Keratinocyte (primary cell): ENCODE data around the gene KNCN. TPM values are rescaled to one million over a fixed set of nuclear protein-coding genes. Genes with fewer than 3 reads are reported as not detected.

Experiments
- DNase-seq: peaks from one replicate; pipeline ENCODE4 v3.0.0-alpha.2; 2011; ENCODE audit warnings: low read depth, missing footprints, low spot score
- FAIRE-seq: peaks from 2 replicates; lab custom pipeline; 2011; peaks lifted over from hg19 to GRCh38; lab: Jason Lieb, UNC
- H2AFZ ChIP-seq: 2 replicates; pipeline ENCODE4 v1.6.0; 2012; ENCODE audit warnings: low read length, control low read depth, inconsistent platforms; ENCODE audit not compliant: control insufficient read depth
- H3K27ac ChIP-seq: 2 replicates; pipeline ENCODE4 v1.5.1; 2011; ENCODE audit warnings: low read length; ENCODE audit not compliant: control insufficient read depth, insufficient read depth
- H3K27me3 ChIP-seq: 3 replicates; pipeline ENCODE4 v1.6.0; 2011; ENCODE audit warnings: low read length; ENCODE audit not compliant: control insufficient read depth, insufficient read depth; ENCODE audit errors: extremely low read depth
- H3K36me3 ChIP-seq, 2 experiments: 2 replicates in 1 of 2; 3 replicates in 1 of 2; pipeline ENCODE4 v1.5.1; 2011; ENCODE audit warnings: low read length in 2 of 2, mild to moderate bottlenecking in 1 of 2; ENCODE audit not compliant: control insufficient read depth in 2 of 2, insufficient read depth in 2 of 2; ENCODE audit errors: extremely low read depth in 1 of 2
- H3K4me1 ChIP-seq: 3 replicates; pipeline ENCODE4 v1.5.1; 2011; ENCODE audit warnings: low read length; ENCODE audit not compliant: control insufficient read depth, insufficient read depth; ENCODE audit errors: extremely low read depth
- H3K4me2 ChIP-seq: 3 replicates; pipeline ENCODE4 v1.6.0; 2011; ENCODE audit warnings: low read depth, low read length; ENCODE audit not compliant: control insufficient read depth, insufficient read depth; ENCODE audit errors: extremely low read depth
- H3K4me3 ChIP-seq, 3 experiments: fragments of 200-600 bp in 1 of 3; sonication (generic) in 1 of 3; 2 replicates in 2 of 3; 3 replicates in 1 of 3; pipeline ENCODE4 v1.5.1; 2011 to 2016; ENCODE audit warnings: low read length in 3 of 3, mild to moderate bottlenecking in 3 of 3, control low read depth in 2 of 3, inconsistent platforms in 1 of 3, low read depth in 1 of 3, mixed read lengths in 1 of 3, mixed run types in 1 of 3, moderate library complexity in 1 of 3; ENCODE audit not compliant: control insufficient read depth in 2 of 3, insufficient read depth in 2 of 3; ENCODE audit errors: extremely low read depth in 1 of 3
- H3K79me2 ChIP-seq: 2 replicates; pipeline ENCODE4 v1.6.0; 2012; ENCODE audit warnings: low read length; ENCODE audit not compliant: control insufficient read depth, insufficient read depth
- H3K9ac ChIP-seq: 3 replicates; pipeline ENCODE4 v1.6.0; 2011; ENCODE audit warnings: low read length; ENCODE audit not compliant: control insufficient read depth, insufficient read depth; ENCODE audit errors: extremely low read depth
- H3K9me1 ChIP-seq: 3 replicates; pipeline ENCODE4 v1.6.0; 2011; ENCODE audit warnings: low read length; ENCODE audit not compliant: control insufficient read depth, insufficient read depth; ENCODE audit errors: extremely low read depth
- H3K9me3 ChIP-seq: 2 replicates; pipeline ENCODE4 v1.5.1; 2012; ENCODE audit warnings: low read depth, low read length; ENCODE audit not compliant: control insufficient read depth
- H4K20me1 ChIP-seq: 3 replicates; pipeline ENCODE4 v1.6.0; 2011; ENCODE audit warnings: low read length; ENCODE audit not compliant: control insufficient read depth, insufficient read depth; ENCODE audit errors: extremely low read depth
- EZH2 ChIP-seq: IDR thresholded peaks from one replicate; pipeline ENCODE4 v1.6.1; 2012; ENCODE audit warnings: inconsistent platforms, mild to moderate bottlenecking, low read length, moderate library complexity
- dilution Hi-C: fragments of 300-500 bp; cut with MboI; formaldehyde crosslinking; loops from one replicate; pipeline ENCODE4 v1.7.0; 2020; ENCODE audit warnings: low sequenced_read_pairs; ENCODE audit not compliant: extremely low pct_ligation_motif_present
- polyA plus RNA-seq, 5 experiments: library from polyadenylated mRNA; depleted of rRNA in 3 of 5; stranded (reverse) in 3 of 5; stranded (forward) in 1 of 5; unstranded in 1 of 5; fragments of >200 nt; gene quantifications; 1 replicate in 1 of 5; 2 replicates in 3 of 5; 3 replicates in 1 of 5; pipeline versions ENCODE4 v1.2.1 to v1.2.3, GENCODE V29; 2011 to 2012; ENCODE audit warnings: missing spikeins in 2 of 5, low read depth in 1 of 5, low replicate concordance in 1 of 5
- TF ChIP-seq, protein P1 (sequence below), 3 experiments: IDR thresholded peaks in 1 of 3; conservative IDR thresholded peaks in 1 of 3; optimal IDR thresholded peaks in 1 of 3; 2 replicates in 2 of 3; 3 replicates in 1 of 3; pipeline versions ENCODE3 to v1.5.1; 2011; ENCODE audit warnings: low read length in 3 of 3, mild to moderate bottlenecking in 3 of 3, moderate library complexity in 2 of 3, control low read depth in 1 of 3, inconsistent platforms in 1 of 3; ENCODE audit not compliant: insufficient read depth in 2 of 3; ENCODE audit errors: extremely low read depth in 1 of 3

KNCN gene
- polyA plus RNA-seq, 1 donor (not counting 4 experiments of a cell fraction or from before 2014, with no cell fraction given): not detected

DNA sequence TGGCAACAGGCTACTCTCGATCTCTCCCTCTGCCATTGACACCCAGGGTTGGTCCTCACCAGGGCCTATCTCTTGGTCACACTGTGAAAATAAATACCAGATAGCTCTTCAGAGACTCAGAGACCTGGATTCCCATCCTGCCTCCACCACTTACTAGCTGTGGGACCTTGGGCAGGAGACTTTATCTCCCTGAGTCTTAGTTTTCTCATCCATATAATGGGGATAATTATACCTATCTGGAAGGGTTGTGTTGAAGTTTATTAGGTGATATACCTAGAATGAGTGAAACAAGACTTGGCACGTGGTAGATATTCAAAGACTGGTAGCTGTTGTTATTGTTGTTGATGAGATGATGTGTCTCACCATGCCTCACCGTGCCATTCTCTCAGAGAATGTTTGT lies 54.4 kb downstream of the KNCN start:
- TF ChIP-seq EZH2: no peak
- TF ChIP-seq, protein P1, sequence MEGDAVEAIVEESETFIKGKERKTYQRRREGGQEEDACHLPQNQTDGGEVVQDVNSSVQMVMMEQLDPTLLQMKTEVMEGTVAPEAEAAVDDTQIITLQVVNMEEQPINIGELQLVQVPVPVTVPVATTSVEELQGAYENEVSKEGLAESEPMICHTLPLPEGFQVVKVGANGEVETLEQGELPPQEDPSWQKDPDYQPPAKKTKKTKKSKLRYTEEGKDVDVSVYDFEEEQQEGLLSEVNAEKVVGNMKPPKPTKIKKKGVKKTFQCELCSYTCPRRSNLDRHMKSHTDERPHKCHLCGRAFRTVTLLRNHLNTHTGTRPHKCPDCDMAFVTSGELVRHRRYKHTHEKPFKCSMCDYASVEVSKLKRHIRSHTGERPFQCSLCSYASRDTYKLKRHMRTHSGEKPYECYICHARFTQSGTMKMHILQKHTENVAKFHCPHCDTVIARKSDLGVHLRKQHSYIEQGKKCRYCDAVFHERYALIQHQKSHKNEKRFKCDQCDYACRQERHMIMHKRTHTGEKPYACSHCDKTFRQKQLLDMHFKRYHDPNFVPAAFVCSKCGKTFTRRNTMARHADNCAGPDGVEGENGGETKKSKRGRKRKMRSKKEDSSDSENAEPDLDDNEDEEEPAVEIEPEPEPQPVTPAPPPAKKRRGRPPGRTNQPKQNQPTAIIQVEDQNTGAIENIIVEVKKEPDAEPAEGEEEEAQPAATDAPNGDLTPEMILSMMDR (optimal IDR thresholded peaks at IDR 0.05 in 1 of 3, IDR thresholded peaks at IDR 0.05 in 1 of 3, conservative IDR thresholded peaks at IDR 0.05 in 1 of 3; ENCODE audit: extremely low read depth in 1 of 3, insufficient read depth in 2 of 3, low read length in 3 of 3): no peak
- Histone ChIP-seq H3K27ac (no peak overlapping the region), H3K79me2 (no peaks in the 10 kb centered on the region), H4K20me1 (no peaks in the 10 kb centered on the region), H3K36me3 (no peaks in the 10 kb centered on the region), H3K27me3 (peaks cover 46% of the 10 kb centered on the region), H2AFZ (no peak overlapping the region), H3K4me1 (no peaks in the 10 kb centered on the region), H3K9me3 (no peaks in the 10 kb centered on the region), H3K9ac (no peak overlapping the region), H3K9me1 (no peaks in the 10 kb centered on the region), H3K4me2 (no peak overlapping the region), H3K4me3 (no peak overlapping the region)
- DNase-seq (no peak), FAIRE-seq (no peak)
- dilution Hi-C loops: no loop called here

DNA sequence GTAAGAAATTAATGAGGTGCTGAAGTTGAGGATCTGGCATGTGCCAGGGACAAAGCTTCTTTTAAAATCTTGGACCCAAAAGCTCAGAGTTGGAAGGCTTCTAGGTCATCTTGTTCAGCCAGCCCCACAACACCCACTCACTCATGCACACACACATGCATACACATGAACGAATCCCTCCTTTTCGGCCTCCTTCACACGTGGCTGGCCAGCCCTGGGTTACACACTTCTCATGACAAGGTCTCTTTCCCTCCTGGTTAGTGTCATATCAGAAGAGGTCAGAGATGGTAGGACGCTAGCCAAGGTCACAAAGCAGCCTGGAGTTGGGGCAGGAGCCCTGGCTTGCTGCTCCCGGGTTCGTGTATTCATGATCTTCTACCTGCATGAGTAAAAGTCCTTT lies 54.9 kb downstream of the KNCN start:
- DNase-seq (no peak), FAIRE-seq (no peak)
- Histone ChIP-seq H3K9me1 (no peaks in the 10 kb centered on the region), H3K9ac (no peak overlapping the region), H3K4me2 (no peak overlapping the region), H2AFZ (no peak overlapping the region), H3K27ac (no peak overlapping the region), H3K36me3 (no peaks in the 10 kb centered on the region), H3K79me2 (no peaks in the 10 kb centered on the region), H3K9me3 (no peaks in the 10 kb centered on the region), H3K4me1 (no peaks in the 10 kb centered on the region), H4K20me1 (peaks cover under 1% of the 10 kb centered on the region), H3K4me3 (no peak overlapping the region), H3K27me3 (peaks cover 52% of the 10 kb centered on the region)
- TF ChIP-seq, protein P1 (optimal IDR thresholded peaks at IDR 0.05 in 1 of 3, IDR thresholded peaks at IDR 0.05 in 1 of 3, conservative IDR thresholded peaks at IDR 0.05 in 1 of 3; ENCODE audit: extremely low read depth in 1 of 3, insufficient read depth in 2 of 3, low read length in 3 of 3): no peak
- dilution Hi-C loops: no loop called here
